ENCODE data around the gene RAD51D.
"Not testable (repeated sequence)": the region's sequence is repeated elsewhere in the genome, so short reads cannot be mapped to it uniquely, and the experiment has no call there.

The RAD51D gene

GRCh38 chr17:35138218-35138617, 18.6 kb upstream of the RAD51D start:
- no peak for FAIRE-seq

- no peak for FAIRE-seq
Observed at GRCh38 chr17:35135322-35135721, 15.7 kb upstream of the RAD51D start.

GRCh38 chr17:35132816-35133550, 13.3 kb upstream of the RAD51D start:
- no peak for FAIRE-seq

GRCh38 chr17:35132099-35132498, 12.4 kb upstream of the RAD51D start:
- FAIRE-seq: no peak

GRCh38 chr17:35130392-35130791, 10.7 kb upstream of the RAD51D start:
- no peak for FAIRE-seq

GRCh38 chr17:35129973-35130351, 10.3 kb upstream of the RAD51D start:
- no peak for FAIRE-seq

- no peak for FAIRE-seq
Observed at GRCh38 chr17:35129154-35129972, 9.7 kb upstream of the RAD51D start.

- no peak for FAIRE-seq
Observed at GRCh38 chr17:35127751-35128514, 8.3 kb upstream of the RAD51D start.

GRCh38 chr17:35121315-35121714, 1.7 kb upstream of the RAD51D start, which contains the start of gene FNDC8:
Gene FNDC8, plus strand, starts transcription at chr17:35121615. Its CDS starts 79 bp downstream, at chr17:35121694.
- FAIRE-seq: no peak

GRCh38 chr17:35117984-35118383, 1.7 kb downstream of the RAD51D start:
- no peak for FAIRE-seq

- no peak for FAIRE-seq
Observed at GRCh38 chr17:35116845-35117244, 2.8 kb downstream of the RAD51D start.

GRCh38 chr17:35110791-35111190, 8.9 kb downstream of the RAD51D start:
- FAIRE-seq: not testable (repeated sequence)

GRCh38 chr17:35104844-35105450, 14.7 kb downstream of the RAD51D start:
- FAIRE-seq: no peak

- FAIRE-seq: no peak
Observed at GRCh38 chr17:35103271-35103670, 16.4 kb downstream of the RAD51D start.

GRCh38 chr17:35101725-35102124, 17.9 kb downstream of the RAD51D start:
- no peak for FAIRE-seq

- no peak for FAIRE-seq
Observed at GRCh38 chr17:35101036-35101435, 18.6 kb downstream of the RAD51D start.

GRCh38 chr17:35099908-35100307, 19.8 kb downstream of the RAD51D start:
- no peak for FAIRE-seq

- no peak for FAIRE-seq
Observed at GRCh38 chr17:35097776-35098175, 21.9 kb downstream of the RAD51D start.

- FAIRE-seq: no peak
Observed at GRCh38 chr17:35095741-35096140, 23.9 kb downstream of the RAD51D start.

- FAIRE-seq: no peak
Observed at GRCh38 chr17:35094902-35095301, 24.8 kb downstream of the RAD51D start.

- not testable (repeated sequence) for FAIRE-seq
Observed at GRCh38 chr17:35090707-35091106, 29.0 kb downstream of the RAD51D start.

GRCh38 chr17:35089586-35090296, 29.9 kb downstream of the RAD51D start:
- no peak for FAIRE-seq
